KG1 (cell line): Measurements from ENCODE around the gene ABLIM2.

ENCODE experiments used
- DNase-seq: peaks from one replicate; lab custom pipeline; 2025; lab: John Stamatoyannopoulos, UW

ABLIM2 gene

GRCh38 chr4:8000721-8001491 lies 157.7 kb downstream of the ABLIM2 start:
- DNase-seq: no peak

- no peak for DNase-seq
Observed at GRCh38 chr4:8000247-8000646, 158.4 kb downstream of the ABLIM2 start.

DNA sequence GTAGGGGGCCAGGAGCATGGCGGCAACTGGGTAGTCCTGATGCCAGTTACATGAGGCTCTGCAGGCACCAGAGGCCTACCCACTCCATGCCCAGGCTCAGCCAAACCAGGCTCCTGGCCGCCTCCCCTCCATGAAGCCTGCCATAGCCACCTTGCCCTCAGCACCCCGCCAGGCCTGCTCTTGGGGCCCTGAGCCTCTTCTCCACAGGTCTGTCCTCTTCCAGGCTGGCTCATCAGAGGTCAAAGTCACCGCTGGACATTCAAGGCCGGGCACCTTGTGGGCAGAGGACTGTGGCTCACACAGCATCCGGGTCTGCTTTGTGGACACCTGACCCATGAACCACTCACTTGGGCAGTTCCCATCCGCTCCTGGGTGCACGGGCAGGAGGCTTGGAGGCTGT lies 158.9 kb downstream of the ABLIM2 start:
- no peak for DNase-seq

DNA sequence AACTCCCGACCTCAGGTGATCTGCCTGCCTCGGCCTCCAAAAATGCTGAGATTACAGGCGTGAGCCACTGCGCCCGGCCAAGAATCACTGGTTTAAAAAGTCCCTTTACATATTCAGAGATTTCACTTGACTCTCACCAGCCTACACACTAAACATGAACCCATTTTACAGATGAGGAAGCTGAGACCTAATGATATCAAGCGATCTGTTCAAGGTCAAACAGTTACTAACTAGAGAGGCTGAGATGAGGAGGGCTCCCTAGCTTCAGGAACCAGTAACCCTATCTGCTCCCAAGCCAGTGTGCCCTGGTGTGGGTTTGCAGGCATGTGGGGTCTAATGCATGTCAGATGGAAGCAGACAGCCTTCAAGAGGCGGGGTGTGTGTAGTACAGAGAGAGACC lies 159.3 kb downstream of the ABLIM2 start:
- DNase-seq: no peak

DNA sequence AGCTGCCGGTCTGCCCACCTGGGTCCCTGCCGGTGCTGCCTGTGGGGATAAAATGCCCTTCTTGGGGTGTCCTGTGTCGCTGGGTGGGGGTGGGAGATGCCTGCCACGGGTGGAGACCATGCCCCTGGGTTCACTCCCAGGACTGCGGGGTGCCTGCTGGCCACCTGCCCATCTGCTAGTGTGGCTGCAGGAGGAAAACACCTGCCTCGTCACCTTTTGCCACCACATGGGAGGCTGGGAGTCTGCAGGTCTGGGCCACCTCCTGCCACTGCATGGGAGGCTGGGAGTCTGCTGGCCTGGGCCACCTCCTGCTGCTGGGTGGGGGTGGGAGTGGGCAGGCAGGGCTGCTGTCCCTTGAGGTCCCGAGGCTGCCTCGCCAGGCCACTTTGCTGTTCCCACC lies 160.2 kb downstream of the ABLIM2 start:
- DNase-seq: no peak

- DNase-seq: no peak
Observed at GRCh38 chr4:7995866-7996265, 162.7 kb downstream of the ABLIM2 start.

DNA sequence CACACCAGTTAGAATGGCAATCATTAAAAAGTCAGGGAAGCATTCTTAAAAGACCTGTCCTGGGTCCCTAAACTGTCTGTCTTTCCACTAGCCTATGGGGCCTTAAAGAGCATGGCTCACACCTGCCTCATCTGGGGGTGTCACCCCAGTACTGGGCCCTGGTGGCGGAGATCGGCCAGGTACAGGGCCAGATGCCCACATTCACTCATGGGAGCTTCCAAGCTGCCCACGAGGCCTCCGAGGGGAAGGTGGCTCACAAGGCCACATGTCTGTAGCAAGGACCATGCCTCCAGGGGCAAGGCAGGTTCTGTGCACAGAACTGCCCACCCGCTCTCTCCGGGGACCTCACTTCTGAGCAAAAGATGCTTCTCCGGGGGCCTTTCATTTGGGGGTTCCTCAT lies 163.5 kb downstream of the ABLIM2 start:
- no peak for DNase-seq

DNA sequence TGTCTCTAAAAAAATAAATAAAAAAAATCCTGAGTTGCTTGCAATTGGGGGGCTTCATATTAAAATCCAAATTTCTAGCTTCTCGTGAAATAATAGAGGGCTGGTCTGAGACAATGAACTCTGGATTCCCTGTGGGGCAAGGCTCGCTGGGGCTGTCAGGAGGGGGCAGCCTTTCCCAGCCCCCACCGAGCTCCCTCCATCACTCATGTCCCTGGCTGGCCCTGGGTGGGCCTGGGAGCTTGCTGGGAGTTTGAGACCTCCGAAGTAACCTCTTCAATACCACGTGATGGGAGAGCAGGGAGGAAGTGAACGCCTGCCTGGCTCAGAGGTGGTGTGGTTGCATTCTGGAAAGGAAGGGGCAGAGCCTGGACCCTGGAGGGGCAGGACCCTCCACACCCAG lies 164.9 kb downstream of the ABLIM2 start:
- DNase-seq: no peak

- no peak for DNase-seq
Observed at GRCh38 chr4:7992846-7993245, 165.8 kb downstream of the ABLIM2 start.

DNA sequence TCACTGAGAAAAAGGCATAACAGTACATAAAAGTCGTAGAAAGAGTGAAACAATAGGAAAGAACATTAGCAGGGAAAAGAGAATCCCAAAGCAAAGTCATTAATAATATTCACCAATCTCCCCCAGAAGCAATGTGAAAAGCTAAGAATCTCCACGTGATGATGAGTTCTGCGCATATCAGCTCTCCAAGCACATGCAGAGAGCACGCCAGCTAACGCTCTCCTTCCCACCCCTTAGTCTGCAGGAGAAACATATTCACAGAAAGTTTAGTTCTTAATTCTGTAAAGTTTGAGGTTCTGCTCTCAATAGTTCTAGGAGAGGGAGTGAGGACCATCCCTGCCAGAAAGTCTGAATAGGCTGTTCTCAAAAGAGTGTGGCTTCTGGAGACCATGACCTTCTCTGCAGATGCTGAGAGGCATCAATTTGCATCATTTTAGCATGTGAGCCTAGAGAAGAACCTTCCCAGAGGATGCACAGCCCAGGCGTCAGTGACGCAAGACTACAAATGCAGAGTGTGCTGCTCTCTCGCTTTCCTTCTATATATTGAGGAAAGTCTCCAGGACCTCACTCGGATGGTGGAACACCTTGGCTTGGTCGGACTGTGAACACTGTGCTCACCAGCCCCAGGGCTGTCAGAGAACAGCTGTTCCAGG lies 167.7 kb downstream of the ABLIM2 start:
- no peak for DNase-seq

- no peak for DNase-seq
Observed at GRCh38 chr4:7989654-7990053, 169.0 kb downstream of the ABLIM2 start.

GRCh38 chr4:7988437-7988836 lies 170.2 kb downstream of the ABLIM2 start:
- no peak for DNase-seq

GRCh38 chr4:7987148-7987989 lies 171.2 kb downstream of the ABLIM2 start:
- DNase-seq: peak; percentile 70

GRCh38 chr4:7985891-7986441 lies 172.6 kb downstream of the ABLIM2 start:
- DNase-seq: no peak

- no peak for DNase-seq
Observed at GRCh38 chr4:7985072-7985471, 173.5 kb downstream of the ABLIM2 start.

- DNase-seq: no peak
Observed at GRCh38 chr4:7984286-7984925, 174.2 kb downstream of the ABLIM2 start.

- DNase-seq: no peak
Observed at GRCh38 chr4:7983296-7983695, 175.3 kb downstream of the ABLIM2 start.

GRCh38 chr4:7981738-7982394 lies 176.7 kb downstream of the ABLIM2 start:
- no peak for DNase-seq

DNA sequence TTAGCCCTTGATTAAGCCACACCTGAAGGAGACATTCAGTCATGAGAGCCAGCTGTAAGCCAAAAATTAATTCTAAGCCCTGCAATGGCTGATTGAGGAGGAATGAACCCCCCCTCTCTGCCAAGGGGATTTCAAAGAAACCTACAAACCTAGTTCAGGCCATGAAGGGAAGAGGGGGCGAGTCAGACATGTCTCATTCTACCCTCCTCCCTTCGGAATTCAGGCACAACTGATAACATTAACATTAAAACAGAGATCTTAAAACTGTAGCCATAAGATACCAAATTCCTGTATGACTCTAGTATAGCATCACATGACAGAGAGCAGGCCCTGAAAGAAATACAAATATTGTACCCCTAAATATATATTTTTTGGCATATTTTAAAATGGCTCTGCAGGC lies 178.6 kb downstream of the ABLIM2 start:
- DNase-seq: no peak

GRCh38 chr4:7979652-7979968 lies 179.0 kb downstream of the ABLIM2 start:
- DNase-seq: no peak

GRCh38 chr4:7978907-7979651 lies 179.5 kb downstream of the ABLIM2 start:
- DNase-seq: no peak
